Panc1 (cell line): ENCODE measurements around the gene KRTAP22-2. TPM values are rescaled to one million over a fixed set of nuclear protein-coding genes. Genes with fewer than 3 reads are reported as not detected.

Source experiments
- ATAC-seq: fragments of 200-7000 bp; cut with Tn5 transposase; 2 replicates; pipeline ENCODE4 v1.9.1; 2020; ENCODE audit warnings: mild to moderate bottlenecking, moderate library complexity
- BruUV-seq: library from RNA; stranded (reverse); fragments of 400-500 nt; replicated peaks from 2 replicates; lab custom pipeline; 2021; lab: Mats Ljungman, UMichigan
- CTCF ChIA-PET: fragments of 300-600 bp; sonication (Branson Sonifier 250); formaldehyde crosslinking; loops from one replicate; lab custom pipeline; 2022; ENCODE audit warnings: antibody characterized with exemption; lab: Charles Lee
- POLR2A ChIA-PET: fragments of 300-600 bp; sonication (Branson Sonifier 250); formaldehyde crosslinking; loops from one replicate; lab custom pipeline; 2022; ENCODE audit warnings: antibody characterized with exemption; lab: Charles Lee
- DNase-seq: peaks from one replicate; pipeline ENCODE4 v3.0.0-alpha.2; 2010; ENCODE audit warnings: low read depth, low spot score
- H3K27ac ChIP-seq: 2 replicates; pipeline ENCODE4 v1.5.1; 2011; ENCODE audit warnings: mild to moderate bottlenecking, low read length, inconsistent platforms
- H3K27me3 ChIP-seq: fragments of 200-500 bp; sonication (Bioruptor generic); 2 replicates; pipeline ENCODE4 v1.6.0; 2014; ENCODE audit warnings: low read length, inconsistent platforms; ENCODE audit not compliant: control insufficient read depth, insufficient read depth
- H3K36me3 ChIP-seq: fragments of 200-500 bp; sonication (Bioruptor generic); 2 replicates; pipeline ENCODE4 v1.5.1; 2014; ENCODE audit warnings: inconsistent platforms, mild to moderate bottlenecking, low read length, moderate library complexity; ENCODE audit not compliant: control insufficient read depth, insufficient read depth
- H3K4me1 ChIP-seq: 2 replicates; pipeline ENCODE4 v1.5.1; 2011; ENCODE audit warnings: inconsistent platforms, mild to moderate bottlenecking, low read length, moderate library complexity; ENCODE audit not compliant: control insufficient read depth, insufficient read depth
- H3K4me3 ChIP-seq, 2 experiments: 2 replicates each; pipeline ENCODE4 v1.5.1; 2011 to 2012; ENCODE audit warnings: low read depth in 2 of 2, low read length in 2 of 2, mild to moderate bottlenecking in 2 of 2, inconsistent platforms in 1 of 2, moderate library complexity in 1 of 2
- H3K9me3 ChIP-seq: fragments of 200-500 bp; sonication (Bioruptor generic); 2 replicates; pipeline ENCODE4 v1.5.1; 2014; ENCODE audit warnings: low read depth, mild to moderate bottlenecking, inconsistent platforms, low read length, moderate library complexity; ENCODE audit not compliant: control insufficient read depth, insufficient read depth
- CTCF ChIP-seq: fragments of 450-650 bp; IDR thresholded peaks from 2 replicates; pipeline ENCODE4 v1.5.1; 2017; ENCODE audit warnings: mild to moderate bottlenecking
- POLR2AphosphoS5 ChIP-seq: IDR thresholded peaks from 2 replicates; pipeline ENCODE4 v1.6.1; 2012; ENCODE audit warnings: mild to moderate bottlenecking, low read depth, low read length, moderate library complexity
- REST ChIP-seq, 2 experiments: IDR thresholded peaks; 2 replicates each; pipeline ENCODE4 v1.6.1; 2011 to 2012; ENCODE audit warnings: low read depth in 2 of 2, control low read depth in 1 of 2, low read length in 1 of 2, mild to moderate bottlenecking in 1 of 2, moderate library complexity in 1 of 2; ENCODE audit not compliant: insufficient read depth in 1 of 2
- SIN3A ChIP-seq: IDR thresholded peaks from 2 replicates; pipeline ENCODE4 v1.6.1; 2012; ENCODE audit warnings: low read depth, mild to moderate bottlenecking, low read length, moderate library complexity, borderline replicate concordance; ENCODE audit not compliant: insufficient read depth
- TCF7L2 ChIP-seq: IDR thresholded peaks from 2 replicates; pipeline ENCODE4 v1.6.1; 2011; ENCODE audit warnings: mild to moderate bottlenecking, low read depth, low read length, inconsistent platforms
- in situ Hi-C: cut with HindIII; loops from 2 replicates; pipeline ENCODE4 v1.10.0; 2016; ENCODE audit warnings: low sequenced_read_pairs, low pct_unique_long_range_greater_than_20kb
- intact Hi-C: fragments of 100-400 bp; cut with micrococcal nuclease; formaldehyde crosslinking; loops from one replicate; pipeline ENCODE4 v1.10.0; 2022; ENCODE audit not compliant: unreplicated experiment
- total RNA-seq: library from RNA; stranded (reverse); gene quantifications from one replicate; pipeline ENCODE4 v1.2.1, GENCODE V29; 2021; ENCODE audit not compliant: unreplicated experiment

KRTAP22-2 gene
- total RNA-seq, 1 experiment from 2014 or later, result not detected

GRCh38 chr21:30613836-30614235 lies 23.6 kb upstream of the KRTAP22-2 start, which contains the start of gene KRTAP6-1:
Gene KRTAP6-1, minus strand, starts transcription at chr21:30613930. Its CDS starts 26 bp downstream, at chr21:30613904.
- in situ Hi-C loops, result no loop called here
- Histone ChIP-seq H3K9me3 (no peaks in the 10 kb centered on the region), H3K4me3 (no peak within 1 kb of the TSS), H3K27ac (no peak within 1 kb of the TSS), H3K4me1 (no peaks in the 10 kb centered on the region), H3K36me3 (no peaks in the 10 kb centered on the region), H3K27me3 (no peaks in the 10 kb centered on the region)
- no TSS peak for BruUV-seq
- no peak for TF ChIP-seq TCF7L2
- TF ChIP-seq REST (IDR thresholded peaks at IDR 0.05; ENCODE audit: insufficient read depth in 1 of 2, low read depth in 2 of 2, low read length in 1 of 2), result no peak
- no peak for TF ChIP-seq POLR2AphosphoS5
- TF ChIP-seq CTCF, result no peak
- no peak for TF ChIP-seq SIN3A
- CTCF ChIA-PET, result no interaction called here
- no peak for ATAC-seq
- intact Hi-C loops, result no loop called here
- POLR2A ChIA-PET, result no interaction called here
- DNase-seq, result no peak

- DNase-seq, result no peak
- no peaks in the 10 kb centered on the region for H3K4me1 ChIP-seq
- POLR2A ChIA-PET, result no interaction called here
- H3K9me3 ChIP-seq, result no peaks in the 10 kb centered on the region
- intact Hi-C loops (no loop called here), in situ Hi-C loops (no loop called here)
- no peak overlapping the region for H3K4me3 ChIP-seq
- no TSS peak for BruUV-seq
- TF ChIP-seq SIN3A (no peak), POLR2AphosphoS5 (no peak), CTCF (no peak), REST (IDR thresholded peaks at IDR 0.05; ENCODE audit: insufficient read depth in 1 of 2, low read depth in 2 of 2, low read length in 1 of 2) (no peak), TCF7L2 (no peak)
- H3K27ac ChIP-seq, result no peak overlapping the region
- ATAC-seq, result no peak
- CTCF ChIA-PET, result no interaction called here
- no peaks in the 10 kb centered on the region for H3K36me3 ChIP-seq
- no peaks in the 10 kb centered on the region for H3K27me3 ChIP-seq
Observed at GRCh38 chr21:30612132-30612531, 21.9 kb upstream of the KRTAP22-2 start.
